ENCODE data around the gene PUM1. TPM values are rescaled to one million over a fixed set of nuclear protein-coding genes. Genes with fewer than 3 reads are reported as not detected.

PUM1 gene
- total and polyA plus RNA-seq, 2 experiments from 2014 or later: 68.6 to 97.4 TPM

GRCh38 chr1:30912224-30912623 lies 153.3 kb downstream of the PUM1 start:
- WGBS (ENCODE audit: low lambda C conversion rate, missing lambda C conversion rate): 88% methylated on average over 6 of the region's 6 CpGs
- Histone ChIP-seq H3K27ac (no peak overlapping the region), H3K9me2 (replicated peaks; ENCODE audit: insufficient read depth) (no peaks in the 10 kb centered on the region), H3K79me2 (peaks cover 8% of the 10 kb centered on the region), H3K4me2 (no peak overlapping the region), H3K36me3 (replicated peaks; ENCODE audit: insufficient read depth, low read depth) (no peaks in the 10 kb centered on the region), H3K9me3 (ENCODE audit: low read depth) (no peaks in the 10 kb centered on the region), H2AFZ (no peak overlapping the region), H4K20me1 (ENCODE audit: insufficient read depth, poor library complexity, severe bottlenecking) (no peaks in the 10 kb centered on the region), H3K4me3 (no peak overlapping the region), H3K4me1 (ENCODE audit: insufficient read depth) (peaks cover 21% of the 10 kb centered on the region), H3K27me3 (no peaks in the 10 kb centered on the region)
- DNase-seq (ENCODE audit: low spot score): no peak
- TF ChIP-seq CTCF (IDR thresholded peaks at IDR 0.05; ENCODE audit: poor library complexity) (no peak), EZH2phosphoT487 (IDR thresholded peaks at IDR 0.05; ENCODE audit: low read depth, severe bottlenecking, unreplicated experiment) (no peak), EZH2 (IDR thresholded peaks at IDR 0.05; ENCODE audit: borderline replicate concordance) (no peak)

- Histone ChIP-seq H3K27ac (no peak overlapping the region), H3K9me2 (replicated peaks; ENCODE audit: insufficient read depth) (no peaks in the 10 kb centered on the region), H3K36me3 (replicated peaks; ENCODE audit: insufficient read depth, low read depth) (no peaks in the 10 kb centered on the region), H3K9me3 (ENCODE audit: low read depth) (no peaks in the 10 kb centered on the region), H3K27me3 (no peaks in the 10 kb centered on the region), H3K4me2 (no peak overlapping the region), H4K20me1 (ENCODE audit: insufficient read depth, poor library complexity, severe bottlenecking) (no peaks in the 10 kb centered on the region), H3K79me2 (peaks cover 15% of the 10 kb centered on the region), H3K4me3 (no peak overlapping the region), H3K4me1 (ENCODE audit: insufficient read depth) (peaks cover 23% of the 10 kb centered on the region), H2AFZ (no peak overlapping the region)
- TF ChIP-seq EZH2 (IDR thresholded peaks at IDR 0.05; ENCODE audit: borderline replicate concordance) (no peak), CTCF (IDR thresholded peaks at IDR 0.05; ENCODE audit: poor library complexity) (peak; percentile 89), EZH2phosphoT487 (IDR thresholded peaks at IDR 0.05; ENCODE audit: low read depth, severe bottlenecking, unreplicated experiment) (no peak)
- 40% methylated on average over 9 of the region's 9 CpGs for WGBS (ENCODE audit: low lambda C conversion rate, missing lambda C conversion rate)
- DNase-seq (ENCODE audit: low spot score): peak; percentile 95
Observed at GRCh38 chr1:30911059-30911954, 154.2 kb downstream of the PUM1 start.

- Histone ChIP-seq H3K36me3 (replicated peaks; ENCODE audit: insufficient read depth, low read depth) (no peaks in the 10 kb centered on the region), H3K4me3 (no peak overlapping the region), H3K79me2 (peaks cover 31% of the 10 kb centered on the region), H2AFZ (no peak overlapping the region), H3K27me3 (no peaks in the 10 kb centered on the region), H3K4me1 (ENCODE audit: insufficient read depth) (peaks cover 23% of the 10 kb centered on the region), H3K9me3 (ENCODE audit: low read depth) (no peaks in the 10 kb centered on the region), H3K27ac (no peak overlapping the region), H4K20me1 (ENCODE audit: insufficient read depth, poor library complexity, severe bottlenecking) (peaks cover 2% of the 10 kb centered on the region), H3K4me2 (peak overlapping the region; percentile 98), H3K9me2 (replicated peaks; ENCODE audit: insufficient read depth) (no peaks in the 10 kb centered on the region)
- TF ChIP-seq EZH2phosphoT487 (IDR thresholded peaks at IDR 0.05; ENCODE audit: low read depth, severe bottlenecking, unreplicated experiment) (no peak), CTCF (IDR thresholded peaks at IDR 0.05; ENCODE audit: poor library complexity) (no peak), EZH2 (IDR thresholded peaks at IDR 0.05; ENCODE audit: borderline replicate concordance) (no peak)
- no peak for DNase-seq (ENCODE audit: low spot score)
- 75% methylated on average over 14 of the region's 14 CpGs for WGBS (ENCODE audit: low lambda C conversion rate, missing lambda C conversion rate)
Observed at GRCh38 chr1:30909365-30910068, 156.0 kb downstream of the PUM1 start.
